ENCODE data around the gene ARHGEF10L.

The ARHGEF10L gene

GRCh38 chr1:17566417-17566816, 26.9 kb downstream of the ARHGEF10L start:
- no peak overlapping the region for H3K4me3 ChIP-seq (ENCODE audit: low read length)
- no peak for TF ChIP-seq ZNF274 (IDR thresholded peaks at IDR 0.05; ENCODE audit: low read depth, low read length)

- no peak overlapping the region for H3K4me3 ChIP-seq (ENCODE audit: low read length)
- no peak for TF ChIP-seq ZNF274 (IDR thresholded peaks at IDR 0.05; ENCODE audit: low read depth, low read length)
Observed at GRCh38 chr1:17566892-17567291, 27.4 kb downstream of the ARHGEF10L start.

- H3K4me3 ChIP-seq (ENCODE audit: low read length) = no peak overlapping the region
- no peak for TF ChIP-seq ZNF274 (IDR thresholded peaks at IDR 0.05; ENCODE audit: low read depth, low read length)
Observed at GRCh38 chr1:17567582-17567981, 28.1 kb downstream of the ARHGEF10L start.

GRCh38 chr1:17568014-17568900, 28.8 kb downstream of the ARHGEF10L start:
- H3K4me3 ChIP-seq (ENCODE audit: low read length) = no peak overlapping the region
- TF ChIP-seq ZNF274 (IDR thresholded peaks at IDR 0.05; ENCODE audit: low read depth, low read length) = no peak

- no peak for TF ChIP-seq ZNF274 (IDR thresholded peaks at IDR 0.05; ENCODE audit: low read depth, low read length)
- no peak overlapping the region for H3K4me3 ChIP-seq (ENCODE audit: low read length)
Observed at GRCh38 chr1:17569200-17570139, 30.0 kb downstream of the ARHGEF10L start.

GRCh38 chr1:17570228-17570627, 30.7 kb downstream of the ARHGEF10L start:
- no peak for TF ChIP-seq ZNF274 (IDR thresholded peaks at IDR 0.05; ENCODE audit: low read depth, low read length)

GRCh38 chr1:17572264-17572985, 32.9 kb downstream of the ARHGEF10L start:
- TF ChIP-seq ZNF274 (IDR thresholded peaks at IDR 0.05; ENCODE audit: low read depth, low read length) = no peak
- H3K4me3 ChIP-seq (ENCODE audit: low read length) = no peak overlapping the region

More at GRCh38 chr1:17570228-17570627, 30.7 kb downstream of the ARHGEF10L start:
- H3K4me3 ChIP-seq (ENCODE audit: low read length) = no peak overlapping the region

GRCh38 chr1:17573518-17574041, 34.1 kb downstream of the ARHGEF10L start:
- no peak overlapping the region for H3K4me3 ChIP-seq (ENCODE audit: low read length)
- no peak for TF ChIP-seq ZNF274 (IDR thresholded peaks at IDR 0.05; ENCODE audit: low read depth, low read length)

- no peak for TF ChIP-seq ZNF274 (IDR thresholded peaks at IDR 0.05; ENCODE audit: low read depth, low read length)
- no peak overlapping the region for H3K4me3 ChIP-seq (ENCODE audit: low read length)
Observed at GRCh38 chr1:17574516-17574915, 35.0 kb downstream of the ARHGEF10L start.

- H3K4me3 ChIP-seq (ENCODE audit: low read length) = no peak overlapping the region
- no peak for TF ChIP-seq ZNF274 (IDR thresholded peaks at IDR 0.05; ENCODE audit: low read depth, low read length)
Observed at GRCh38 chr1:17575797-17576518, 36.5 kb downstream of the ARHGEF10L start.

GRCh38 chr1:17576519-17576853, 37.0 kb downstream of the ARHGEF10L start:
- no peak overlapping the region for H3K4me3 ChIP-seq (ENCODE audit: low read length)
- TF ChIP-seq ZNF274 (IDR thresholded peaks at IDR 0.05; ENCODE audit: low read depth, low read length) = no peak

GRCh38 chr1:17577907-17578297, 38.4 kb downstream of the ARHGEF10L start:
- no peak for TF ChIP-seq ZNF274 (IDR thresholded peaks at IDR 0.05; ENCODE audit: low read depth, low read length)

More at GRCh38 chr1:17577907-17578297, 38.4 kb downstream of the ARHGEF10L start:
- H3K4me3 ChIP-seq (ENCODE audit: low read length) = no peak overlapping the region
